Stimulated activated naive CD4-positive, alpha-beta T cell (primary cell): ENCODE measurements around the gene CRACR2B.

Source experiments
- DNase-seq, 6 experiments: peaks; one replicate each; lab custom pipeline; 2025; lab: John Stamatoyannopoulos, UW

The CRACR2B gene

GRCh38 chr11:827897-828192, at the start of gene CRACR2B:
CRACR2B (plus strand) TSS chr11:827919; CDS start chr11:828608, 689 bp downstream.
- DNase-seq: no peak

GRCh38 chr11:778976-779954, 48.5 kb upstream of the CRACR2B start:
- DNase-seq: no peak

GRCh38 chr11:779955-780532, 47.7 kb upstream of the CRACR2B start:
- DNase-seq: no peak

- DNase-seq: no peak
These were observed 45.2 kb upstream of the CRACR2B start for GRCh38 chr11:782264-783174.

GRCh38 chr11:783581-784015, 44.1 kb upstream of the CRACR2B start:
- DNase-seq: peak in 1 of 6 experiments; percentile 21

- DNase-seq: no peak
These were observed 41.3 kb upstream of the CRACR2B start for GRCh38 chr11:786235-787083.

- DNase-seq: no peak
These were observed 40.5 kb upstream of the CRACR2B start for GRCh38 chr11:787084-787675.

- DNase-seq: no peak
These were observed 39.6 kb upstream of the CRACR2B start for GRCh38 chr11:788009-788640.

- no peak for DNase-seq
These were observed 38.5 kb upstream of the CRACR2B start for GRCh38 chr11:788953-789940.

GRCh38 chr11:789943-790342, 37.8 kb upstream of the CRACR2B start, which contains the start of gene CEND1:
CEND1 (minus strand) TSS chr11:790090; CDS start chr11:788576, 1,514 bp downstream.
- no peak for DNase-seq

- no peak for DNase-seq
These were observed 36.8 kb upstream of the CRACR2B start for GRCh38 chr11:790721-791564.

GRCh38 chr11:791658-792534, 35.8 kb upstream of the CRACR2B start:
- DNase-seq: no peak

- DNase-seq: no peak
These were observed 35.2 kb upstream of the CRACR2B start for GRCh38 chr11:792535-792821.

GRCh38 chr11:792873-793272, 34.8 kb upstream of the CRACR2B start:
- DNase-seq: no peak

- DNase-seq: no peak
These were observed 34.2 kb upstream of the CRACR2B start for GRCh38 chr11:793556-793955.

- no peak for DNase-seq
These were observed 33.5 kb upstream of the CRACR2B start for GRCh38 chr11:794013-794765.
